Measurements from ENCODE around the gene SPDYE16.
"Not testable (repeated sequence)": the region's sequence is repeated elsewhere in the genome, so short reads cannot be mapped to it uniquely, and the experiment has no call there.

DNA sequence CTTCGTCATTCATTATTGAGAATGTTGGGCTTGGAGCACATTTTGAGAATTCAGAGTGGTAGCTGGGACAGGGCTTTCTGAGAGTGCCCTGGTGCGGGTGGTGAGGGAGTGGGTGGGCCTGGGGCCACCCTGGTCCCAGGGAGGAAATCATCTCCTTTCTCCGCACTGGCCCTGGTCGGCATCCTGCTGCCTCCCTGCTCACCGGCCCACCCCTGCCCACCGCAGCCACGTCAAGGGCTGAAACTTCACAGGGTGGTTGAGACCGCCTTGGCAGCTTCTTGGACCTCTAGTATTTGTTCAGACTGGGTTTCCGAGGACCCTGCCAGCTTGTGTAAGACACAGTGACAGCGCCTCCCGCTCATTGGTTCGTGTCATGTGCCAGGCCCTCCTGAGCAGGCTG, 58.6 kb downstream of the SPDYE16 start:
- TF ChIP-seq, protein P1, sequence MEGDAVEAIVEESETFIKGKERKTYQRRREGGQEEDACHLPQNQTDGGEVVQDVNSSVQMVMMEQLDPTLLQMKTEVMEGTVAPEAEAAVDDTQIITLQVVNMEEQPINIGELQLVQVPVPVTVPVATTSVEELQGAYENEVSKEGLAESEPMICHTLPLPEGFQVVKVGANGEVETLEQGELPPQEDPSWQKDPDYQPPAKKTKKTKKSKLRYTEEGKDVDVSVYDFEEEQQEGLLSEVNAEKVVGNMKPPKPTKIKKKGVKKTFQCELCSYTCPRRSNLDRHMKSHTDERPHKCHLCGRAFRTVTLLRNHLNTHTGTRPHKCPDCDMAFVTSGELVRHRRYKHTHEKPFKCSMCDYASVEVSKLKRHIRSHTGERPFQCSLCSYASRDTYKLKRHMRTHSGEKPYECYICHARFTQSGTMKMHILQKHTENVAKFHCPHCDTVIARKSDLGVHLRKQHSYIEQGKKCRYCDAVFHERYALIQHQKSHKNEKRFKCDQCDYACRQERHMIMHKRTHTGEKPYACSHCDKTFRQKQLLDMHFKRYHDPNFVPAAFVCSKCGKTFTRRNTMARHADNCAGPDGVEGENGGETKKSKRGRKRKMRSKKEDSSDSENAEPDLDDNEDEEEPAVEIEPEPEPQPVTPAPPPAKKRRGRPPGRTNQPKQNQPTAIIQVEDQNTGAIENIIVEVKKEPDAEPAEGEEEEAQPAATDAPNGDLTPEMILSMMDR (IDR thresholded peaks at IDR 0.05; ENCODE audit: low read depth, low read length, poor library complexity, severe bottlenecking) = not testable (repeated sequence)
- TF ChIP-seq EZH2phosphoT487 (IDR thresholded peaks at IDR 0.05; ENCODE audit: borderline replicate concordance, low read length) = not testable (repeated sequence)
